Stimulated activated memory B cell treated with anti-CD40 and anti-IgM and Interleukin-4, amounts not matched to agents 10 μg/mL and 1 μg/mL and 100 μg/mL, for 72 hours (primary cell): ENCODE results near the gene SFN.

Experiments
- ATAC-seq: fragments of 150-1000 bp; cut with Tn5 transposase; 2 replicates; pipeline ENCODE4 v1.10.0; 2021
- H3K27ac Mint-ChIP-seq: one replicate; pipeline ENCODE4 v1.8.0; 2022; ENCODE audit warnings: mild to moderate bottlenecking, mixed read lengths
- H3K27me3 Mint-ChIP-seq: one replicate; pipeline ENCODE4 v1.8.0; 2022; ENCODE audit warnings: mixed read lengths
- H3K36me3 Mint-ChIP-seq: one replicate; pipeline ENCODE4 v1.8.0; 2022; ENCODE audit warnings: mixed read lengths
- H3K4me1 Mint-ChIP-seq: one replicate; pipeline ENCODE4 v1.8.0; 2022; ENCODE audit warnings: mixed read lengths
- H3K4me3 Mint-ChIP-seq: one replicate; pipeline ENCODE4 v1.8.0; 2022; ENCODE audit warnings: mild to moderate bottlenecking, moderate library complexity, mixed read lengths
- H3K9me3 Mint-ChIP-seq: one replicate; pipeline ENCODE4 v1.8.0; 2022; ENCODE audit warnings: mixed read lengths

Gene SFN

DNA sequence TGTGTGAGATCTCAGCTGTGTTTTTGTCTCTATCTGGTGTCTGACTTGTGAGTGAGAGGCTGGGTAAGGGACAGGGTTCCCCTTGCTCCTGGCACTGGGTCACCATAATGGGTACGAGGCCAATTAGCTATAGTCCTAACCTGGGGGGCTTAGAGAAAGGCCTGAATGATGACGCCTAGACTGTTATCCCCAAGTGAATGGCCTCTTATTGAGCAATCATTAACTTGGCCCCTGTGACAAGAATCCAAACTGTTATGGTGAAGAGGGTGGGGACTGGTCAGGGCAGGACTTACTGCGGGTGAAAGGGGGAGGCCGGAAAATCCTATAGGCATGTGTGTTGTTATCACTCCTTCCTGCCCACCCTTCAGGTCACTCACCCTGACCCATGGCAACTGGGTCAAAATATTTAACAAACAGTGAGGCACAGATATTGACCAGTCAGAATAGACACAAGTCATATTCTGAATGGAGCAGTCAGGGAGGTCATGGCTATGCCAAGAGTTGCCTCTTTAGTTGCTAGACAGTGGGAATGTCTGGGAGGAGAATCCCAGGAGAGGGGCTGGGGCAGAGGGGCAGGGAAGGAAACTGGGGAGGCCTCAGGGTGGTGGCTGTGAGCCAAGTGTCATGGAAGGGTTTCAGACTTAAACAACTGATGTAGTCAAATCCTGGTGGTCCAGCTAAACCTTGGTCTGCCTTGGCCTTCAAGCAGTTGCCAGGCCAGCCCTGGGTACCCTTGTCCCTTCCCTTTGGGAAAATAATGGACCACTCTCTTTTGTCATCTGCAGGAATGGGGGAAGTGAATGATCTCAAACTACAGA is 47.6 kb downstream of the SFN start:
- Mint-ChIP-seq H3K9me3 (no peaks in the 10 kb centered on the region), H3K4me3 (no peak overlapping the region), H3K27me3 (peaks cover 8% of the 10 kb centered on the region), H3K27ac (no peak overlapping the region), H3K4me1 (no peaks in the 10 kb centered on the region), H3K36me3 (no peaks in the 10 kb centered on the region)
- ATAC-seq = no peak

DNA sequence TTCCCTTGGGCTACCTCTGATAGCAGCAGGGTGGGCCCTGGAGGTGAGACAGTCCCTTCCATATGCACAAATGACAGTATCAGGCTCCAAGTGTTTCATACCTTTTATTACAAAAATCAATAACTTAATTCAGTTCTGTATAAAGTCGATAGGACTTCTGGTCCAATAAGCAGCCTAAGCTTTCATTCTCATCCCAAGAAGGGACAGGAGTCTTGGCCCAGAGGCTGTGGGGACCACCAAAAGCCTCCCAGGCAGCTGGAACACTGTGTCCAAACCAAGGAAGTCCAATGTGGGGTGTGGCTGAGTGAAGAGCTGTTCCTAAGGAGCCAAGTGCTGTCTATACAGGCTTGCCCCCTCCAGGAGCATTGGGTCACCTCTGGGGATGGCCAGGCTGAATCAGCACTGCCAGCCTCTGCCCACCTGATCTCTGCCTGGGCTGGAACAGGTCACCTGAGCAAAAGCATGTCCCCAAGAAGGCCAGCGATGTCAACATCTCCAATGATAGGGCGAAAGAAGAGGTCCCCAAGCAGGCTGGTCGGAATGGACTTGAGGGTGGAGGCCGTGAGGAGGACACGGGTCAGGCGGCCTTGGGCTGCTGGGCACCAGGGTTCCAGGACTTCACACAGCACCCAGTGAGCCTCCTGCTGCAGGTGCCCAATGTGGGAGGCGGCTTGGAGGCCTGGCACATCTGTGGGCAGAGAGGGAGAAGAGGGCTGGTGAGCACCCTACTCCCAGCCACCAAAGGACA is 48.6 kb downstream of the SFN start:
- Mint-ChIP-seq H3K4me3 (no peak overlapping the region), H3K27me3 (peaks cover 8% of the 10 kb centered on the region), H3K27ac (no peak overlapping the region), H3K4me1 (no peaks in the 10 kb centered on the region), H3K36me3 (no peaks in the 10 kb centered on the region), H3K9me3 (no peaks in the 10 kb centered on the region)
- ATAC-seq = no peak

DNA sequence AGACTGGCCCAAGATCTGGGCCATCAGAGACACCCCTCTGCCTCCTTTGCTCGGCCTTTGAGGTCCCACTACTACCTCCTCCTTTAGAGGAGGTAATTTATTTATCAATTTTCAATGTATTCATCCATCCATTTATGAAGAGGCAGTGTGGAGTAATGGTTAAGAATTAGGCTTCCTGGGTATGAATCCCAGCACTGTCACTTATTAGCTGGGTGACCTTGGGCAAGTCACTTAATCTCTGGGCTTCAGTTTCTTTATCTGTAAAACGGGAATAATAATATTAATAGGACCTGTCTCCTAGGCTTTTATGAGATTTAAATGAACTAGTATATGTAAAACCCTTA is 49.2 kb downstream of the SFN start:
- no peak overlapping the region for H3K27ac Mint-ChIP-seq
- no peaks in the 10 kb centered on the region for H3K9me3 Mint-ChIP-seq
- H3K4me3 Mint-ChIP-seq = no peak overlapping the region
- no peaks in the 10 kb centered on the region for H3K4me1 Mint-ChIP-seq
- H3K36me3 Mint-ChIP-seq = no peaks in the 10 kb centered on the region
- no peak for ATAC-seq
- H3K27me3 Mint-ChIP-seq = peaks cover 8% of the 10 kb centered on the region

DNA sequence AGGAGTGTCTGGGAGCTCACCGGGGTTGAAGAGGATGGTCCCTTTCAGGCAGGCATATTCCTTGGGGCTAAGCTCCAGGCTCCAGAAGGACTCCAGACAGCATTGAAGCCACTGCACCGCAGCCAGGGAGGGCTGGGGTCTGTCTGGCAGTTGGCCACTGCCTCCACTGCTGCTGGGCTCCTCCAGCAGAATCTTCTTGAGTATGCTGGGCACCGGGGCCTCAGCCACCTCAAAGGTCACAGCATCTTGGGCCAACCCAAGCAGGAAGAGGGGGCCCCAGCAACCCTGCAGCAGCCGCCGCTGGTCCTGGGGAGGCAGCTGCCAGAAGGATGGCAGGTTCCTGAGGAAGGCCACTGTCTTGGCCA is 50.4 kb downstream of the SFN start:
- ATAC-seq = no peak
- Mint-ChIP-seq H3K9me3 (no peaks in the 10 kb centered on the region), H3K36me3 (no peaks in the 10 kb centered on the region), H3K4me1 (no peaks in the 10 kb centered on the region), H3K4me3 (no peak overlapping the region), H3K27ac (no peak overlapping the region), H3K27me3 (peaks cover 8% of the 10 kb centered on the region)
